Small intestine (tissue), 7 donors: Measurements from ENCODE around the gene DUS3L. TPM values are rescaled to one million over a fixed set of nuclear protein-coding genes. Genes with fewer than 3 reads are reported as not detected.

Experiments used
- DNase-seq, 2 donors: peaks; one replicate each; pipeline versions ENCODE4 v3.0.0 to v3.0.0-alpha.2; 2013
- FAIRE-seq: peaks from 2 replicates; lab custom pipeline; 2012; peaks lifted over from hg19 to GRCh38; lab: Jason Lieb, UNC
- H3K27ac ChIP-seq, 3 donors: one replicate each; pipeline ENCODE4 v1.5.1; 2013; ENCODE audit warnings: low read length in 2 of 3, mild to moderate bottlenecking in 2 of 3, control low read depth in 1 of 3, inconsistent platforms in 1 of 3, low read depth in 1 of 3, moderate library complexity in 1 of 3
- H3K27me3 ChIP-seq, 3 donors: one replicate each; pipeline ENCODE4 v1.6.1; 2013; ENCODE audit warnings: low read length in 3 of 3, inconsistent platforms in 1 of 3; ENCODE audit not compliant: control insufficient read depth in 3 of 3, insufficient read depth in 3 of 3
- H3K36me3 ChIP-seq, 3 donors: one replicate each; pipeline ENCODE4 v1.6.1; 2013; ENCODE audit warnings: low read length in 3 of 3, inconsistent platforms in 1 of 3, low read depth in 1 of 3, mild to moderate bottlenecking in 1 of 3, moderate library complexity in 1 of 3; ENCODE audit not compliant: control insufficient read depth in 3 of 3, insufficient read depth in 2 of 3
- H3K4me1 ChIP-seq, 3 donors: one replicate each; pipeline ENCODE4 v1.6.1; 2013; ENCODE audit warnings: low read length in 2 of 3, inconsistent platforms in 1 of 3, low read depth in 1 of 3, mild to moderate bottlenecking in 1 of 3, moderate library complexity in 1 of 3; ENCODE audit not compliant: control insufficient read depth in 3 of 3, insufficient read depth in 2 of 3
- H3K4me3 ChIP-seq, 3 donors: one replicate each; pipeline ENCODE4 v1.5.1; 2013; ENCODE audit warnings: low read length in 3 of 3, control low read depth in 1 of 3, inconsistent platforms in 1 of 3, low read depth in 1 of 3, mild to moderate bottlenecking in 1 of 3, moderate library complexity in 1 of 3
- H3K9me3 ChIP-seq, 2 donors: one replicate each; pipeline ENCODE4 v1.6.1; 2013; ENCODE audit warnings: low read depth in 1 of 2, low read length in 1 of 2; ENCODE audit not compliant: control insufficient read depth in 2 of 2, insufficient read depth in 1 of 2
- WGBS, 3 donors: extraction: QIAGEN DNeasy Blood & Tissue Kit; methylation state at CpG; one replicate each; pipeline ENCODE4 v1.1.7; 2013; 5-methylcytosine and 5-hydroxymethylcytosine counted together
- polyA plus RNA-seq, 4 donors: library from polyadenylated mRNA; stranded (reverse) in 3 of 4; unstranded in 1 of 4; fragments of 200-250 nt in 3 of 4; fragments of 120-200 nt in 1 of 4; gene quantifications; one replicate each; pipeline versions ENCODE4 v1.2.1 to v1.2.3, GENCODE V29; 2013
- donor health status: healthy with polysubstance abuse.
- donor health status: control.
- donor health status: control.
- donor health status: Bipolar disorder and iron deficiency.
- donor health status: healthy.

Gene DUS3L
- polyA plus RNA-seq, 4 donors: 31.8 to 43.8 (median 41.9) TPM

GRCh38 chr19:5824751-5825150 lies 33.8 kb upstream of the DUS3L start:
- WGBS, 3 donors: 86 to 96% (median 93%) methylated on average over 10 of the region's 10 CpGs
- no peak for FAIRE-seq
- DNase-seq: no peak
- Histone ChIP-seq H3K4me1 (peaks cover 0 to 20% (median 0%) of the 10 kb centered on the region in 3 donors), H3K36me3 (peaks cover 0 to 2% (median 0%) of the 10 kb centered on the region in 3 donors), H3K27me3 (peaks cover 0 to 4% (median 0%) of the 10 kb centered on the region in 3 donors), H3K9me3 (no peaks in the 10 kb centered on the region), H3K27ac (no peak overlapping the region), H3K4me3 (no peak overlapping the region)

- peak in 1 of 2 donors; percentile 44 for DNase-seq
- 81 to 86% (median 84%) methylated on average over 28 to 30 of the region's 30 CpGs for WGBS, 3 donors
Observed at GRCh38 chr19:5823579-5824281, 32.8 kb upstream of the DUS3L start.

GRCh38 chr19:5822181-5822844 lies 31.4 kb upstream of the DUS3L start:
- no peak for FAIRE-seq
- Histone ChIP-seq H3K27ac (no peak overlapping the region), H3K4me3 (no peak overlapping the region), H3K27me3 (no peaks in the 10 kb centered on the region), H3K36me3 (peaks cover 0 to 2% (median 0%) of the 10 kb centered on the region in 3 donors), H3K4me1 (peaks cover 0 to 9% (median 0%) of the 10 kb centered on the region in 3 donors), H3K9me3 (no peaks in the 10 kb centered on the region)
- DNase-seq: no peak
- 35 to 40% (median 37%) methylated on average over 29 to 30 of the region's 30 CpGs for WGBS, 3 donors

More at GRCh38 chr19:5823579-5824281, 32.8 kb upstream of the DUS3L start:
- no peaks in the 10 kb centered on the region for H3K27me3 ChIP-seq
- H3K27ac ChIP-seq: no peak overlapping the region
- no peak for FAIRE-seq
- no peak overlapping the region for H3K4me3 ChIP-seq
- no peaks in the 10 kb centered on the region for H3K9me3 ChIP-seq
- H3K4me1 ChIP-seq: peaks cover 0 to 16% (median 0%) of the 10 kb centered on the region in 3 donors
- H3K36me3 ChIP-seq: peaks cover 0 to 2% (median 0%) of the 10 kb centered on the region in 3 donors

- Histone ChIP-seq H3K27ac (no peak overlapping the region), H3K4me1 (peaks cover 0 to 2% (median 0%) of the 10 kb centered on the region in 3 donors), H3K27me3 (no peaks in the 10 kb centered on the region), H3K4me3 (no peak overlapping the region), H3K36me3 (peaks cover 0 to 2% (median 0%) of the 10 kb centered on the region in 3 donors), H3K9me3 (no peaks in the 10 kb centered on the region)
- DNase-seq: no peak
- FAIRE-seq: no peak
- 54 to 67% (median 57%) methylated on average over 8 of the region's 8 CpGs for WGBS, 3 donors
Observed at GRCh38 chr19:5821521-5822180, 30.7 kb upstream of the DUS3L start.

- Histone ChIP-seq H3K4me1 (peaks cover 0 to 2% (median 0%) of the 10 kb centered on the region in 3 donors), H3K36me3 (peaks cover 0 to 2% (median 0%) of the 10 kb centered on the region in 3 donors), H3K27me3 (no peaks in the 10 kb centered on the region), H3K27ac (no peak overlapping the region), H3K4me3 (no peak overlapping the region), H3K9me3 (no peaks in the 10 kb centered on the region)
- 58 to 82% (median 77%) methylated on average over 6 of the region's 6 CpGs for WGBS, 3 donors
- FAIRE-seq (no peak), DNase-seq (no peak)
Observed at GRCh38 chr19:5820785-5821184, 29.8 kb upstream of the DUS3L start.

GRCh38 chr19:5818594-5818993 lies 27.6 kb upstream of the DUS3L start:
- no peak overlapping the region for H3K4me3 ChIP-seq
- peaks cover 0 to 2% (median 0%) of the 10 kb centered on the region in 3 donors for H3K4me1 ChIP-seq
- FAIRE-seq: no peak
- DNase-seq: peak in 1 of 2 donors; percentile 49
- H3K36me3 ChIP-seq: peaks cover 0 to under 1% (median 0%) of the 10 kb centered on the region in 3 donors
- H3K27ac ChIP-seq: no peak overlapping the region
- H3K9me3 ChIP-seq: no peaks in the 10 kb centered on the region
- 18 to 67% (median 41%) methylated on average over 10 of the region's 10 CpGs for WGBS, 3 donors
- no peaks in the 10 kb centered on the region for H3K27me3 ChIP-seq

- no peak overlapping the region for H3K27ac ChIP-seq
- no peaks in the 10 kb centered on the region for H3K27me3 ChIP-seq
- FAIRE-seq (no peak), DNase-seq (no peak)
- H3K36me3 ChIP-seq: no peaks in the 10 kb centered on the region
- H3K9me3 ChIP-seq: no peaks in the 10 kb centered on the region
- H3K4me1 ChIP-seq: peaks cover 0 to 2% (median 0%) of the 10 kb centered on the region in 3 donors
- 90 to 92% (median 91%) methylated on average over 2 of the region's 2 CpGs for WGBS, 3 donors
- H3K4me3 ChIP-seq: no peak overlapping the region
Observed at GRCh38 chr19:5817218-5817617, 26.3 kb upstream of the DUS3L start.

- no peak for FAIRE-seq
- Histone ChIP-seq H3K4me1 (peaks cover 0 to 2% (median 0%) of the 10 kb centered on the region in 3 donors), H3K4me3 (no peak overlapping the region), H3K27ac (peak overlapping the region in 1 of 3 donors; percentile 39), H3K9me3 (no peaks in the 10 kb centered on the region), H3K27me3 (no peaks in the 10 kb centered on the region), H3K36me3 (no peaks in the 10 kb centered on the region)
- DNase-seq: no peak
- WGBS, 3 donors: 27 to 54% (median 43%) methylated on average over 10 to 11 of the region's 11 CpGs
Observed at GRCh38 chr19:5814852-5815246, 23.9 kb upstream of the DUS3L start.
